GM13977 (cell line): ENCODE measurements around the gene CRACDL.

Experiments used
- DNase-seq: peaks from one replicate; pipeline ENCODE4 v3.0.0; 2012; ENCODE audit warnings: low spot score
- CTCF ChIP-seq: IDR thresholded peaks from 2 replicates; pipeline ENCODE4 v1.5.1; 2012; ENCODE audit warnings: mild to moderate bottlenecking, control low read depth; ENCODE audit not compliant: insufficient read depth; ENCODE audit errors: extremely low read depth, missing control alignments
- in situ Hi-C: fragments of 300-500 bp; cut with MboI; formaldehyde crosslinking; loops from one replicate; pipeline ENCODE4 v1.12.0; 2022; ENCODE audit warnings: low sequenced_read_pairs, low pct_unique_long_range_greater_than_20kb, mixed read lengths, inconsistent platforms; ENCODE audit not compliant: unreplicated experiment

The CRACDL gene

GRCh38 chr2:98912221-98912851 lies 23.7 kb downstream of the CRACDL start:
- in situ Hi-C loops: no loop called here
- no peak for DNase-seq
- TF ChIP-seq CTCF: no peak

GRCh38 chr2:98911376-98912154 lies 24.5 kb downstream of the CRACDL start:
- DNase-seq: no peak
- TF ChIP-seq CTCF: no peak
- in situ Hi-C loops: no loop called here

GRCh38 chr2:98911126-98911375 lies 25.0 kb downstream of the CRACDL start:
- no peak for TF ChIP-seq CTCF
- DNase-seq: no peak
- in situ Hi-C loops: no loop called here

- no peak for DNase-seq
- in situ Hi-C loops: no loop called here
- no peak for TF ChIP-seq CTCF
Observed at GRCh38 chr2:98910349-98911125, 25.5 kb downstream of the CRACDL start.

- DNase-seq: no peak
- in situ Hi-C loops: no loop called here
- no peak for TF ChIP-seq CTCF
Observed at GRCh38 chr2:98909317-98910211, 26.5 kb downstream of the CRACDL start.

GRCh38 chr2:98908931-98909316 lies 27.1 kb downstream of the CRACDL start:
- no peak for TF ChIP-seq CTCF
- in situ Hi-C loops: no loop called here
- DNase-seq: no peak
